ENCODE measurements around the gene TUBGCP2. TPM values are rescaled to one million over a fixed set of nuclear protein-coding genes. Genes with fewer than 3 reads are reported as not detected.

TUBGCP2 gene
- total and polyA plus RNA-seq, 3 donors from 2014 or later: 76.0 to 101 (median 84.3) TPM

GRCh38 chr10:133280391-133281059, 28.1 kb downstream of the TUBGCP2 start:
- WGBS, 2 donors: 87 to 89% methylated on average over 10 of the region's 10 CpGs

GRCh38 chr10:133279326-133280226, 29.1 kb downstream of the TUBGCP2 start:
- Histone ChIP-seq H3K36me3 (ENCODE audit: low read depth, missing control alignments) (no peaks in the 10 kb centered on the region), H3K4me1 (no peaks in the 10 kb centered on the region), H3K9me3 (no peaks in the 10 kb centered on the region), H3K4me3 (no peak overlapping the region), H3K27me3 (no peaks in the 10 kb centered on the region), H3K27ac (no peak overlapping the region)
- 84 to 87% methylated on average over 17 to 24 of the region's 24 CpGs for WGBS, 2 donors
- no peak for DNase-seq
- intact Hi-C loops (cut with DNase I; ENCODE audit: low total_unique reads): no loop called here
- TF ChIP-seq CTCF (IDR thresholded peaks at IDR 0.05) (no peak), POLR2A (IDR thresholded peaks at IDR 0.05) (no peak)

More at GRCh38 chr10:133280391-133281059, 28.1 kb downstream of the TUBGCP2 start:
- H3K4me1 ChIP-seq: no peaks in the 10 kb centered on the region
- H3K27ac ChIP-seq: no peak overlapping the region
- intact Hi-C loops (cut with DNase I; ENCODE audit: low total_unique reads): no loop called here
- H3K36me3 ChIP-seq (ENCODE audit: low read depth, missing control alignments): no peaks in the 10 kb centered on the region
- TF ChIP-seq POLR2A (IDR thresholded peaks at IDR 0.05): no peak
- no peak for TF ChIP-seq CTCF (IDR thresholded peaks at IDR 0.05)
- H3K27me3 ChIP-seq: no peaks in the 10 kb centered on the region
- DNase-seq: no peak
- H3K9me3 ChIP-seq: no peaks in the 10 kb centered on the region
- H3K4me3 ChIP-seq: no peak overlapping the region

- peak; percentile 52 for DNase-seq
- TF ChIP-seq POLR2A (IDR thresholded peaks at IDR 0.05) (no peak), CTCF (IDR thresholded peaks at IDR 0.05) (no peak)
- WGBS, 2 donors: 77 to 80% methylated on average over 14 to 19 of the region's 19 CpGs
Observed at GRCh38 chr10:133278577-133279265, 30.0 kb downstream of the TUBGCP2 start.

GRCh38 chr10:133277993-133278576, 30.6 kb downstream of the TUBGCP2 start:
- DNase-seq: no peak
- intact Hi-C loops (cut with DNase I; ENCODE audit: low total_unique reads): no loop called here
- H3K4me3 ChIP-seq: no peak overlapping the region
- TF ChIP-seq CTCF (IDR thresholded peaks at IDR 0.05): no peak
- no peak for TF ChIP-seq POLR2A (IDR thresholded peaks at IDR 0.05)
- no peaks in the 10 kb centered on the region for H3K4me1 ChIP-seq
- WGBS, 2 donors: 82 to 95% methylated on average over 5 to 12 of the region's 12 CpGs
- no peaks in the 10 kb centered on the region for H3K9me3 ChIP-seq
- H3K36me3 ChIP-seq (ENCODE audit: low read depth, missing control alignments): no peaks in the 10 kb centered on the region
- H3K27me3 ChIP-seq: no peaks in the 10 kb centered on the region
- H3K27ac ChIP-seq: no peak overlapping the region

More at GRCh38 chr10:133278577-133279265, 30.0 kb downstream of the TUBGCP2 start:
- no peaks in the 10 kb centered on the region for H3K4me1 ChIP-seq
- no peak overlapping the region for H3K4me3 ChIP-seq
- H3K9me3 ChIP-seq: no peaks in the 10 kb centered on the region
- H3K27ac ChIP-seq: no peak overlapping the region
- H3K27me3 ChIP-seq: no peaks in the 10 kb centered on the region
- intact Hi-C loops (cut with DNase I; ENCODE audit: low total_unique reads): no loop called here
- no peaks in the 10 kb centered on the region for H3K36me3 ChIP-seq (ENCODE audit: low read depth, missing control alignments)

Data from testis (tissue), 3 donors.